ENCODE results near the gene LDB2.

The LDB2 gene

GRCh38 chr4:16505726-16506125 is 392.7 kb downstream of the LDB2 start:
- no peak for DNase-seq (ENCODE audit: low read depth in 3 of 3, low spot score in 1 of 3)

GRCh38 chr4:16505267-16505666 is 393.2 kb downstream of the LDB2 start:
- DNase-seq (ENCODE audit: low read depth in 3 of 3, low spot score in 1 of 3), result no peak

- DNase-seq (ENCODE audit: low read depth in 3 of 3, low spot score in 1 of 3), result no peak
These were observed 394.9 kb downstream of the LDB2 start for GRCh38 chr4:16503421-16504100.

GRCh38 chr4:16498978-16499377 is 399.5 kb downstream of the LDB2 start:
- DNase-seq (ENCODE audit: low read depth in 3 of 3, low spot score in 1 of 3), result no peak

DNA sequence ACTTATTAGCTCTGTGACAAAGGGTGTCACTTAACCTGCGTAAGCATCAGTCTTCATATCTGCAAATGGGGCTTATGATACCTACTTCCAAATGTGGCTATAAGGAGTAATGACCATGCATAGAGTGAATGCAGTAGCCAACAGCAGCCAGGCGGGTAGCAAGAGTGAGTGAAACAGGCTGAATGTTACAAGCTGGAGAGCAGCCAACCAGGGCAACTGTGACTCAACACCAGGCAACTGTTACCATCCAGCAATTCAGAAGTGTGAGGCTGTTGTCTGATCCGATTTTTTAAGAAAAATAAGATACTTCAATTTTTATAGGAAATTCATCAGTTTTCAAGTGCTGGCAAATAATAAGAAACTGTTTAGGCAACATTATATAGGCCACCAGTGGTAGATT is 401.9 kb downstream of the LDB2 start:
- DNase-seq (ENCODE audit: low read depth in 3 of 3, low spot score in 1 of 3), result no peak

DNA sequence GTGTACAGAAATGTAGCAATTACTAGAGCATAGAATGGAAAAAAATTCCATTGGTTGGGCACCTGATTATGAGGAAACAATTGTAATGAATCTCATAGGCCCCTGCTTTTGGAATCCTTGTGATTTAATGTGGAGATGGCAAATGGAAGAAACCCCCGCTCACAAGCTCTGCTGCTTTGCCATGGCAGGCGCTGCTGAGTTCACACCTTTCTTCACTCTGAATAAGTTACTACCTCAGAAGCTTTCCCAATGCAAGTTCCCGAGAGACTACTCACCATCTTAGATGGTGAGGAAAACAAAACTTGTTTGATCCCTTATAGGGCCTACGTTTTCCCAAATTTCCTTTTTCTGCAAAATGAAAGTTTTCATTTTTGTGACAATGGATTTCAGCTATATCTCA is 405.6 kb downstream of the LDB2 start:
- DNase-seq (ENCODE audit: low read depth in 3 of 3, low spot score in 1 of 3), result no peak

DNA sequence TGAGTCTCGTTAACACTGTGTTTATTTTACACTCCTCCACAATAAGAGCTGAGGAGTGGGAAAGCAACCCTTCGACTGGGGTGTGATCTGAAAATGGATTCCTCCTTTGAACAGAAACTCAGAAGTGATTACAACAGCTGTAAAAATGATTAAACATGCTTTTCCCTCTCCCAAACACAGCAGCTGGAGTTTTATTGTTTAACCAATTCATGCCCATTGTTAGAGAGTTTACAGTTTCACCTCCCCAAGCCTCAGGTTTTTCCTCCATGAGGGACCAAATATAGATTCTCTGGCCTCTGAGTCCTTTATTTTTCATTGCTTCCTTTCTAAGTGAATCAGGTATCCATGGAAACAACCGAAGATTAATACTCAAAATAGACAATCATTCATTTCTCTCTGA is 409.2 kb downstream of the LDB2 start:
- DNase-seq (ENCODE audit: low read depth in 3 of 3, low spot score in 1 of 3), result no peak

DNA sequence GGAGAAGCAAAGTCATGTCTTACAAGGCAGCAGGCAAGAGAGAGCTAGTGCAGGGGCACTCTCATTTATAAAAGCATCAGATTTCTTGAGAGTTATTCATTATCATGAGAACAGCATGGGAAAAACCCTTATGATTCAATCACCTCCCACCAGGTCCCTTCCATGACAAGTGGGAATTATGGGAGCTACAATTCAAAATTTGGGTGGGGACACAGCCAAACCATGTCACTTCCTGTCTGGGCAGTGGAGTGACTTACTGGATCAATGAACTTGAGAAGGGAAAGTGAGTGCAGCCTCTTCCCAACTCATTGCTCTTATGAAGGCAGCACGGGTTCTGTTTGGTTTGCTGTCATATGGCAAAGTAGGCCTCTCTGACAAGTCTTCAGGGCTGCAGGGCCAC is 410.4 kb downstream of the LDB2 start:
- DNase-seq (ENCODE audit: low read depth in 3 of 3, low spot score in 1 of 3), result no peak

- DNase-seq (ENCODE audit: low read depth in 3 of 3, low spot score in 1 of 3), result no peak
These were observed 413.7 kb downstream of the LDB2 start for GRCh38 chr4:16484711-16485110.

DNA sequence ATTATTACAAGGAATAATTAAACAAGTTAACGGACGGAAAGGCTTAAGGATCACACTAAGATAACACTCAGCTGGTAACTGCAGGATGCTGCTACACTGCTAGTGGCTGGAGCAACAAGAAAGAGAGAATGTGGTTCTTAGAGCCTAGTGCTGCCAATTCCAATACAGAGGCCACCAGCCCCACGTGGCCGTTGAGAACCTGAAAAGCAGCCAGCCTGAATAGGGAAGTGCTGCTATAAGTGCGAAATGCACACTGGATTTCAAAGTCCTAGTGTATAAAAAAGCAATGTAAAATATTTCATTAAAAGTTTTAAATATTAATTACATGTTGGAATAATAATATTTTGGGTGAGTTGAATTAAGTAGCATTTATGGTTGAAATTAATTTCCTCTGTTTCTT is 414.9 kb downstream of the LDB2 start:
- no peak for DNase-seq (ENCODE audit: low read depth in 3 of 3, low spot score in 1 of 3)

DNA sequence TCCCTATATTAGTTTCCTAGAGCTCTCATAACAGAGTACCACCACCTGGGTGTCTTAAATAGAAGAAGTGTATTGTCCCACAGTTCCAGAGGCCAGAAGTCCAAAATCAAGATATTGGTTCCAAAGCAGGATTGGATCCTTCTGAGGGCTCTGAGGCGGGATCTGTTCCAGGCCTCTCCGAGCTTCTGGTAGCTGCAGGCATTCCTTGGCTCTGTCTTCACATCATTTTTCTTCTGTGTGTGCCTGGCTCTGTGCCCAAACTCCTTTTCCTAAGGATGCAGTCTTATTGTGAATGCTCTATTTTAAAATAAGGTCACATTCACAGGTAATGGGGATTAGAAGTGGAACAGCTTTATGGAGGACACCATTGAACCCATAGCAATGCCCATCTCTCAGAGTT is 418.4 kb downstream of the LDB2 start:
- DNase-seq (ENCODE audit: low read depth in 3 of 3, low spot score in 1 of 3), result no peak

DNA sequence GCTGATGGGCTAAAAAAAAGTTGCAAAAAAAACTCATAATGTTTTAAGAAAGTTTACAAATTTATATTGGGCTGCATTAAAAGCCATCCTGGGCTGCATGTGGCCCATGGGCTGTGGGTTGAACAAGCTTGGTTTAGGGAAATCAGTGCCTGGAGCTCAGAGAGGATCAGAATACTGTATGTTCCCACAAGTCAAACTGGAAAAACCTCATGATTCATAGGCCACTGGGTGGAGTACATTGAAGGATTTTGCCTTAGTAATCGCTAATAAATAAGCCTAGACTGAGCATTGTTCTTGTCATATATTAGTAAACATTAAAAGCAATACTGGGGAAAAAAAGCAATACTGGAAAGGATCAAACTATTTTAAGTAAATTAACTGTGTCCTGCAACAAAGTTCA is 425.9 kb downstream of the LDB2 start:
- DNase-seq (ENCODE audit: low read depth in 3 of 3, low spot score in 1 of 3), result no peak

DNA sequence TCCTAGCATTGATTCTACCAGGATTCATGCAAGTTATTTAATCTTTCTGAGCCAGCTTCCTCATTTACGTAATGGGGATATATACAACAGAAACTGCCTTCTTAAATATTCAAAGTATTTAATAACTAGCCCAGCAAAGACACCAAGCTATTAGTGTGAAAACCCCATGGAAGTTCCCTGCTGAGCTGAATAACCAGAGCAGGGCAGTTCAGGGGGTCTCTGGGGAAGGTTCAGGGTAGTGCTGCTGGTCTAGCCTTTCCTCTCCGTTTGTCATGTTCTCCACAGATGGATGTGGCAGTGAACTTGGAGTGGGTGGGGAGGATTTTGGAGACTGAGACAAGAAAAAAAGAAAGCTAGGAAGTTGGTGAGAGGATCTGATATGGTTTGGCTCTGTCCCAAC is 431.4 kb downstream of the LDB2 start:
- DNase-seq (ENCODE audit: low read depth in 3 of 3, low spot score in 1 of 3), result no peak

- DNase-seq (ENCODE audit: low read depth in 3 of 3, low spot score in 1 of 3), result no peak
These were observed 431.9 kb downstream of the LDB2 start for GRCh38 chr4:16466581-16466980.

GRCh38 chr4:16464651-16465050 is 433.8 kb downstream of the LDB2 start:
- DNase-seq (ENCODE audit: low read depth in 3 of 3, low spot score in 1 of 3), result no peak

- DNase-seq (ENCODE audit: low read depth in 3 of 3, low spot score in 1 of 3), result no peak
These were observed 435.8 kb downstream of the LDB2 start for GRCh38 chr4:16462656-16463055.

DNA sequence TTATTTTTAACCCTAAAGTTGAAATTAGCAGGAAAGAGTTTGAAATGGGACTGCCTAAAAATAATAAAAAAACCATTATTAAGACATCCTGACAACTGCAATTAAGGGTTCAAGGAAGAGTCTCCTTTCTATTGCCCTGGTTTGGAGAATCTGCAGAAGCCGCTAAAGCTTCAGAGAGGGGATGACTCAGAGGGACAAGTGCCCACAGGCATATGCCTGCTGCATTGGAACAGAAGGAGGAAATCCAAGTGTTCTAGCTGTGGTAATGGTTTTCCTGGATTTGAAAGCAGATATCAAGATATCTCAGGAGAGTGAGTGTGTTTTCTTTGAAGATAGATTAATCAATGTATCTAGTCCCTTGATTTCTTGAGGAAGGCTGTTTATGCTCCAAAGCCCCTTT is 437.1 kb downstream of the LDB2 start:
- DNase-seq (ENCODE audit: low read depth in 3 of 3, low spot score in 1 of 3), result no peak

GRCh38 chr4:16457944-16458343 is 440.5 kb downstream of the LDB2 start:
- no peak for DNase-seq (ENCODE audit: low read depth in 3 of 3, low spot score in 1 of 3)

Data from stimulated activated CD4-positive, alpha-beta T cell treated with anti-CD3 and anti-CD28 coated beads, TNF-alpha, amount 100 ng/mL, for 1 hour (primary cell).